Measurements from ENCODE around the gene ARNT2.

DNA sequence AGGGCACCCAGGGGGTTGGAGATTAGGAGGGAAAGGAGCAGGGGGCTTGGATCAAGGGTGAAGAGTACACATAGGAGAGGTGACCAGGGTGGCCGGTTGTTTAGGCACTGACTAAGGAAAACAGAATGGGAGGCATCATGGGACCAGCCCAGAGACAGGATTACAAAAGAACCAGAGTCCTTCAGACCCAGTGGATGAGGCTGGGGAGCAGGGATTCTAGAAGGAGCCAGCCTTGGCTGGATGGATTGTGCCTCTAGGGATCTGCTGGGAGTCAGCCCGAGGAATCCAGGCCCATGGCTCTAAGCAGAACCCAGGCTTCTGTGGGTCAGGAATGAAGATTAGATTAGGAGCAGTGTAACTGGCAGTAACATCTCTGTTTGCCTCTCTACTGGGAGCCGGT lies 98.6 kb downstream of the ARNT2 start:
- TF ChIP-seq, protein P1, sequence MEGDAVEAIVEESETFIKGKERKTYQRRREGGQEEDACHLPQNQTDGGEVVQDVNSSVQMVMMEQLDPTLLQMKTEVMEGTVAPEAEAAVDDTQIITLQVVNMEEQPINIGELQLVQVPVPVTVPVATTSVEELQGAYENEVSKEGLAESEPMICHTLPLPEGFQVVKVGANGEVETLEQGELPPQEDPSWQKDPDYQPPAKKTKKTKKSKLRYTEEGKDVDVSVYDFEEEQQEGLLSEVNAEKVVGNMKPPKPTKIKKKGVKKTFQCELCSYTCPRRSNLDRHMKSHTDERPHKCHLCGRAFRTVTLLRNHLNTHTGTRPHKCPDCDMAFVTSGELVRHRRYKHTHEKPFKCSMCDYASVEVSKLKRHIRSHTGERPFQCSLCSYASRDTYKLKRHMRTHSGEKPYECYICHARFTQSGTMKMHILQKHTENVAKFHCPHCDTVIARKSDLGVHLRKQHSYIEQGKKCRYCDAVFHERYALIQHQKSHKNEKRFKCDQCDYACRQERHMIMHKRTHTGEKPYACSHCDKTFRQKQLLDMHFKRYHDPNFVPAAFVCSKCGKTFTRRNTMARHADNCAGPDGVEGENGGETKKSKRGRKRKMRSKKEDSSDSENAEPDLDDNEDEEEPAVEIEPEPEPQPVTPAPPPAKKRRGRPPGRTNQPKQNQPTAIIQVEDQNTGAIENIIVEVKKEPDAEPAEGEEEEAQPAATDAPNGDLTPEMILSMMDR (IDR thresholded peaks at IDR 0.05): no peak
- TF ChIP-seq EP300 (IDR thresholded peaks at IDR 0.05) (no peak), POLR2AphosphoS5 (IDR thresholded peaks at IDR 0.05) (no peak), POLR2A (IDR thresholded peaks at IDR 0.05) (no peak)
